Skeletal muscle satellite cell (primary cell): ENCODE data around the gene ZNF263.
"Not testable (repeated sequence)": the region's sequence is repeated elsewhere in the genome, so short reads cannot be mapped to it uniquely, and the experiment has no call there.

ENCODE experiments used
- H3K27me3 ChIP-seq: 2 replicates; pipeline ENCODE4 v1.7.0; 2013; ENCODE audit warnings: low read length; ENCODE audit not compliant: control insufficient read depth, insufficient read depth
- H3K36me3 ChIP-seq: 2 replicates; pipeline ENCODE4 v1.7.0; 2013; ENCODE audit warnings: mild to moderate bottlenecking, control low read depth, low read length; ENCODE audit not compliant: insufficient read depth
- H3K4me1 ChIP-seq: 2 replicates; pipeline ENCODE4 v1.7.0; 2013; ENCODE audit warnings: low read length; ENCODE audit not compliant: control insufficient read depth, insufficient read depth
- H3K4me2 ChIP-seq: 2 replicates; pipeline ENCODE4 v1.7.0; 2013; ENCODE audit warnings: mild to moderate bottlenecking, low read length
- H3K4me3 ChIP-seq: 2 replicates; pipeline ENCODE4 v1.7.0; 2013; ENCODE audit warnings: low read length
- H3K9ac ChIP-seq: 2 replicates; pipeline ENCODE4 v1.7.0; 2013; ENCODE audit warnings: mild to moderate bottlenecking, low read depth, low read length, moderate library complexity
- H3K9me3 ChIP-seq: replicated peaks from 2 replicates; pipeline ENCODE4 v1.7.0; 2013; ENCODE audit warnings: mild to moderate bottlenecking, control low read depth, low read length

The ZNF263 gene

GRCh38 chr16:3249451-3249850, 33.8 kb upstream of the ZNF263 start:
- Histone ChIP-seq H3K9ac (no peak overlapping the region), H3K4me3 (no peak overlapping the region), H3K4me2 (no peak overlapping the region), H3K36me3 (no peaks in the 10 kb centered on the region), H3K4me1 (no peaks in the 10 kb centered on the region), H3K27me3 (peaks cover 10% of the 10 kb centered on the region), H3K9me3 (no peaks in the 10 kb centered on the region)

- Histone ChIP-seq H3K9me3 (no peaks in the 10 kb centered on the region), H3K4me1 (peaks cover 13% of the 10 kb centered on the region), H3K36me3 (no peaks in the 10 kb centered on the region), H3K9ac (no peak overlapping the region), H3K27me3 (peaks cover under 1% of the 10 kb centered on the region), H3K4me2 (no peak overlapping the region), H3K4me3 (no peak overlapping the region)
Measured at GRCh38 chr16:3252967-3253366, 30.3 kb upstream of the ZNF263 start.

- no peaks in the 10 kb centered on the region for H3K9me3 ChIP-seq
- peaks cover 5% of the 10 kb centered on the region for H3K27me3 ChIP-seq
- peaks cover 25% of the 10 kb centered on the region for H3K4me1 ChIP-seq
- no peak overlapping the region for H3K4me2 ChIP-seq
- no peak overlapping the region for H3K9ac ChIP-seq
- no peak overlapping the region for H3K4me3 ChIP-seq
- H3K36me3 ChIP-seq: no peaks in the 10 kb centered on the region
Measured at GRCh38 chr16:3254309-3254708, 29.0 kb upstream of the ZNF263 start.

- no peak within 1 kb of the TSS for H3K9ac ChIP-seq
- H3K9me3 ChIP-seq: no peaks in the 10 kb centered on the region
- peak within 1 kb of the TSS; percentile 8 for H3K4me2 ChIP-seq
- peaks cover 5% of the 10 kb centered on the region for H3K27me3 ChIP-seq
- peaks cover 28% of the 10 kb centered on the region for H3K4me1 ChIP-seq
- H3K36me3 ChIP-seq: no peaks in the 10 kb centered on the region
- H3K4me3 ChIP-seq: no peak within 1 kb of the TSS
Measured at GRCh38 chr16:3256146-3256865, 27.0 kb upstream of the ZNF263 start, which contains the start of gene MEFV. TSS of gene MEFV (minus strand) at chr16:3256633. CDS start at chr16:3256587, 46 bp downstream.

- no peak overlapping the region for H3K9ac ChIP-seq
- peaks cover 5% of the 10 kb centered on the region for H3K27me3 ChIP-seq
- no peaks in the 10 kb centered on the region for H3K36me3 ChIP-seq
- peak overlapping the region; percentile 7 for H3K4me2 ChIP-seq
- no peaks in the 10 kb centered on the region for H3K9me3 ChIP-seq
- no peak overlapping the region for H3K4me3 ChIP-seq
- peaks cover 28% of the 10 kb centered on the region for H3K4me1 ChIP-seq
Measured at GRCh38 chr16:3256866-3257465, 26.3 kb upstream of the ZNF263 start.

- no peak overlapping the region for H3K9ac ChIP-seq
Measured at GRCh38 chr16:3259836-3260235, 23.5 kb upstream of the ZNF263 start.

GRCh38 chr16:3262517-3262916, 20.8 kb upstream of the ZNF263 start:
- Histone ChIP-seq H3K4me3 (no peak overlapping the region), H3K4me2 (no peak overlapping the region)

More at GRCh38 chr16:3259836-3260235, 23.5 kb upstream of the ZNF263 start:
- Histone ChIP-seq H3K9me3 (no peaks in the 10 kb centered on the region), H3K4me1 (peaks cover 31% of the 10 kb centered on the region), H3K36me3 (no peaks in the 10 kb centered on the region), H3K4me3 (no peak overlapping the region), H3K27me3 (peaks cover 5% of the 10 kb centered on the region), H3K4me2 (no peak overlapping the region)

GRCh38 chr16:3264137-3265036, 18.9 kb upstream of the ZNF263 start:
- H3K4me2 ChIP-seq: peak overlapping the region; percentile 91
- H3K36me3 ChIP-seq: no peaks in the 10 kb centered on the region
- H3K27me3 ChIP-seq: no peaks in the 10 kb centered on the region
- H3K9me3 ChIP-seq: no peaks in the 10 kb centered on the region
- H3K4me3 ChIP-seq: peak overlapping the region; percentile 91
- H3K4me1 ChIP-seq: peaks cover 8% of the 10 kb centered on the region
- H3K9ac ChIP-seq: peak overlapping the region; percentile 93

More at GRCh38 chr16:3262517-3262916, 20.8 kb upstream of the ZNF263 start:
- Histone ChIP-seq H3K4me1 (peaks cover 21% of the 10 kb centered on the region), H3K36me3 (no peaks in the 10 kb centered on the region), H3K9me3 (no peaks in the 10 kb centered on the region), H3K27me3 (peaks cover 5% of the 10 kb centered on the region), H3K9ac (no peak overlapping the region)

GRCh38 chr16:3266873-3267537, 16.3 kb upstream of the ZNF263 start:
- Histone ChIP-seq H3K4me3 (no peak overlapping the region), H3K4me1 (peaks cover 6% of the 10 kb centered on the region), H3K36me3 (no peaks in the 10 kb centered on the region), H3K9ac (no peak overlapping the region), H3K9me3 (no peaks in the 10 kb centered on the region), H3K27me3 (no peaks in the 10 kb centered on the region), H3K4me2 (no peak overlapping the region)

- H3K4me3 ChIP-seq: no peak overlapping the region
- no peaks in the 10 kb centered on the region for H3K36me3 ChIP-seq
- H3K9ac ChIP-seq: no peak overlapping the region
- H3K4me1 ChIP-seq: peaks cover 6% of the 10 kb centered on the region
- no peaks in the 10 kb centered on the region for H3K9me3 ChIP-seq
- H3K27me3 ChIP-seq: no peaks in the 10 kb centered on the region
- H3K4me2 ChIP-seq: no peak overlapping the region
Measured at GRCh38 chr16:3268294-3268693, 15.0 kb upstream of the ZNF263 start.

GRCh38 chr16:3270718-3271117, 12.6 kb upstream of the ZNF263 start:
- not testable (repeated sequence) for H3K4me2 ChIP-seq, H3K4me3 ChIP-seq, H3K4me1 ChIP-seq, H3K36me3 ChIP-seq, H3K9me3 ChIP-seq, H3K9ac ChIP-seq, H3K27me3 ChIP-seq
